Choroid plexus epithelial cell (primary cell): ENCODE measurements around the gene SRL.

Source experiments
- DNase-seq: peaks from one replicate; pipeline ENCODE4 v3.0.0-alpha.2; 2010; ENCODE audit warnings: low read depth
- H3K4me3 ChIP-seq: 2 replicates; pipeline ENCODE4 v1.5.1; 2011; ENCODE audit warnings: low read depth, mild to moderate bottlenecking, control low read depth, low read length, moderate library complexity
- CTCF ChIP-seq: conservative IDR thresholded peaks from 2 replicates; pipeline ENCODE4 v1.5.1; 2011; ENCODE audit warnings: low read depth, mild to moderate bottlenecking, control low read depth, inconsistent platforms, low read length, moderate library complexity

The SRL gene

GRCh38 chr16:4152267-4152666, 89.6 kb downstream of the SRL start:
- no peak overlapping the region for H3K4me3 ChIP-seq
- no peak for DNase-seq
- no peak for TF ChIP-seq CTCF

GRCh38 chr16:4147236-4147635, 94.6 kb downstream of the SRL start:
- TF ChIP-seq CTCF = no peak

GRCh38 chr16:4142268-4142667, 99.6 kb downstream of the SRL start:
- H3K4me3 ChIP-seq = no peak overlapping the region
- DNase-seq = no peak
- no peak for TF ChIP-seq CTCF

More at GRCh38 chr16:4147236-4147635, 94.6 kb downstream of the SRL start:
- DNase-seq = no peak
- no peak overlapping the region for H3K4me3 ChIP-seq

- no peak for TF ChIP-seq CTCF
- H3K4me3 ChIP-seq = no peak overlapping the region
- DNase-seq = no peak
Observed at GRCh38 chr16:4141604-4142003, 100.3 kb downstream of the SRL start.

- peak; percentile 71 for DNase-seq
- H3K4me3 ChIP-seq = no peak overlapping the region
- TF ChIP-seq CTCF = no peak
Observed at GRCh38 chr16:4140652-4141051, 101.2 kb downstream of the SRL start.

- no peak for TF ChIP-seq CTCF
- DNase-seq = no peak
- no peak overlapping the region for H3K4me3 ChIP-seq
Observed at GRCh38 chr16:4139968-4140367, 101.9 kb downstream of the SRL start.
